NOMO-1 treated with DMSO at 0.1 percent for 48 hours (cell line): ENCODE results near the gene RBM48.
A peak's percentile ranks its signal among the peaks of the same experiment; 100 is the strongest.
"Not testable (repeated sequence)": the region's sequence is repeated elsewhere in the genome, so short reads cannot be mapped to it uniquely, and the experiment has no call there.

Experiments
- DNase-seq: peaks from one replicate; lab custom pipeline; 2025; ENCODE audit not compliant: unreplicated experiment; lab: John Stamatoyannopoulos, UW

The RBM48 gene

DNA sequence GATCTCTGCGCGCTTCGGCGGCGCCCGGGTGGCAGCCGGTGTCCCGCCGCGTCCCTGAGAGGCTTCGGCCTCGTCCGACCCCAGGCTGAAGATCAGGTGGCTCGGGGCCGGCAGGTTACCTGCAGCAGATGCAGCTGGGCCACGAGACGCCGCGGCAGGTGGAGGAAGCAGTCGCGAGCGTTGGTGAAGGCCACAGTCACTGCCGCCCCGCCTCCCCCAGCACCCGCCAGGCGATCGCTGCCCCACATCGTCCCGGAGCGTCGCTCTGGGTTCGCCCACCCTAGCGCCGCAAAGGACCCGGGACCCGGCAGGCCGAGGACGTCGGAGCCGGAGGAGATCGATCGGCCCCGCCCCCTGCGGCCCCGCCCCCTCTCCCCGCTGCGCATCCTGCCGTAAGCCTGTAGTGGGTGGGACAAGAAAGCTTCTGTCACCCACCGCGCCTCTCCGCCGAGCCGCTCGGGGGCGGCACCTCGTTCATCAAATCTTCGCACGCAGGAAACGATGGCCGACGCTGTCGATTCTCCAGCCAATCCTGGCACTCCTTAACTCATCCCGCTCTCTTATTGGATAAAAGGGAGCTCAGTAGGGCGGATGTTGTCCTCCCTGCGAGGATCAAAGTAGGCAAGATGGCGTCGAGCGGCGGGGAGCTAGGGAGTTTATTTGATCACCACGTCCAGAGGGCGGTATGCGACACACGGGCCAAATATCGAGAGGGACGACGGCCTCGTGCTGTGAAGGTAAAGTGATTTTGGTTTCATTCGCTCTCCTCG, at the start of gene RBM48, which contains the start of gene PEX1:
Gene RBM48 (plus strand): TSS at position 608 of the 770 bp plus-strand sequence. CDS start 19 bp downstream, at position 627.
Gene PEX1 (minus strand): TSS at position 333 of the 770 bp plus-strand sequence. CDS start 85 bp downstream, at position 248.
- DNase-seq: peak; percentile 100

DNA sequence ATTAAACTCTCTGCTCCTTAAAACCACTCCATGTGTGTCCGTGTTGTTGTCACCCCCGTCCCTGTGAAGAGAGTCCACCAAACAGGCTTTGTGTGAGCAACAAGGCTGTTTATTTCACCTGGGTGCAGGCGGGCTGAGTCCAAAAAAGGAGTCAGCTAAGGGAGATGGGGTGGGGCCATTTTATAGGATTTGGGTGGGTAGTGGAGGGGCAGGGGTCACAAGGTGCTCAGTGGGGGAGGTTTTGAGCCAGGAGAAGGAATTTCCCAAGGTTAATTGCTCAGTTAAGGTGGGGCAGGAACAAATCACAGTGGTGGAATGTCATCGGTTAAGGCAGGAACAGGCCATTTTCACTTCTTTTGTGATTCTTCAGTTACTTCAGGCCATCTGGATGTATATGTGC, 49.4 kb upstream of the RBM48 start:
- not testable (repeated sequence) for DNase-seq

DNA sequence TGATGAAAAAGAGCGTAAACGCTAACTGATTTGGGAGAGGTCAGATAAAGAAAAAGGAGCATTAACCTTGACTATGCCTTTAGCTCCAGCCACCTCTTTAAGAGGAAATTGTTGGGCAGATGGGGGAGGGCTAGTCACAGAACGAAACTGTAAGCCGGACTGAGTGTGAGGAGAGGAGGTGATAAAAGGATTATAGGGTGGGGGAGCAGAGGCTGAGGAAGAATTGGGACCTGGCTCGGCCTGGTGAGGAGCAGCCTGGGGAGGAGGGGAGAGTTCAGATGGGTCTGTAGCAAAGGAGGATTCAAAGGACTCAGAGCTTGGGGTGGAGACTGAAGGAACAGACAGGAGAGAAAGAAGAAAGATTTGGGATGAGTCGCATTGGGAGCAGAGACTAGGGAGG, 45.0 kb upstream of the RBM48 start:
- DNase-seq: not testable (repeated sequence)

DNA sequence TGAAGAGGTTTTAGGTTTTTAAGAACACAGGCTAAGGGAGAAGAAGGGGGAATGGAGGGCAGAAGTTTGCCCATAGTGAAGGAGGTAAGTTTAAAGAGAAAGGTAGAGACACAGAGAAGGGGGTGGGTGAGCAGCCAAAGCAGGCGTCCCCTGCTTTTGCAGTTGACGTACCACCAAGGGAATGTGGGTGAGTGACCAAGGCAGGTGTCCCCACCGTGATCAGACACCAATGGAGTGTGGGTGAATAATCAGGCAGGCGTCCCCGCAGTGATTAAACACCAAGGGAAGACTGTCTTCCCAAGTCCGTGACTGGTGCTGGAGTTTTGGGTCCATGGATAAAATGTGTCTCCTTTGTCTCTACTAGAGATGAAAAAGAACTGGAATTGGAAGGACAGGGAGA, 44.4 kb upstream of the RBM48 start:
- not testable (repeated sequence) for DNase-seq

DNA sequence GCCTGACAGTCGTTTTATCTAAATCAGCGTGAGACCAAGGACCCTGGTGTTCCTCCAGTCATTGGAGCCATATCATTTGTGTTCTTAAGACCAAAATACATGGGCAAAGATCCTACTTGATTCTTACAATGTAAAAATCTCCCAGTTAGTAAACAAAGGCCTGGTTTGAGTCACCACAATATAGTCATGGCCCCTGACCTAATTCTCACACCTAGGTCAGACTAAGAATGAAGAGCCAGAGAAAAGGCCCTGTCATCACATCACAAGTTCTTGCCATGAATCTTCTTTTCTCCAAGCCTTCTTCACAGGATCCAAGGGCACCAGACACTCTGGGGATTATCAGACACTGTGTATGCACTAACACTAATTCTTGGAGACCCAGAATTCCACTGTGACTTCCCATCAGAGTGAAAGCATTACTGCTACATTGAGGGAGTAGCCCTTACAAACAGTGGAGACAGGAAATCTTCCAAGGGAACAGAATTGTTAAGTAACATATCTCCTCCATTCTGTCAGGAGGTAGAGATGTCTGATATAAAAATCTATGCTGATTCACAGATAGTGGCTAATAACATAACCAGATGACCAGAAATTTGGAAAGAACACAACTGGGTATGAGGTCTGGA, 43.2 kb upstream of the RBM48 start:
- no peak for DNase-seq

DNA sequence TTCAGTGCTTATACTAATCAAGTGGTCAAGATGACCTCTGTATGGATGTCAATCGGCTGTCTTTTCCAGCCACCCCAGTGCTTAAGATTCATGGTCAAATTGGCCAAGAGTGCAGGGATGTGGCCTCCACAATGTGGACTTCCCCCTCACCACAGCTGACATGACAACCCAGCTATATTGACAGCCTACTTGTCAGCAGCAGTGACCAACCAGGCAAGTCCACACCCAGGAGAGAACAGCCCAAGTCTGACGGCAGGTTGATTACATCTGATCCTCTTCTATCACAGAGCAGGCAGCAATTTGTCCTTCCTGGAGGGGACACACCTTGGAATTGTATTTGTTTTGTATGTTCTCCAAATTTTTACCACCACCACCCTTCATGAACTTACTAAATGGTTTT, 42.6 kb upstream of the RBM48 start:
- DNase-seq: no peak

DNA sequence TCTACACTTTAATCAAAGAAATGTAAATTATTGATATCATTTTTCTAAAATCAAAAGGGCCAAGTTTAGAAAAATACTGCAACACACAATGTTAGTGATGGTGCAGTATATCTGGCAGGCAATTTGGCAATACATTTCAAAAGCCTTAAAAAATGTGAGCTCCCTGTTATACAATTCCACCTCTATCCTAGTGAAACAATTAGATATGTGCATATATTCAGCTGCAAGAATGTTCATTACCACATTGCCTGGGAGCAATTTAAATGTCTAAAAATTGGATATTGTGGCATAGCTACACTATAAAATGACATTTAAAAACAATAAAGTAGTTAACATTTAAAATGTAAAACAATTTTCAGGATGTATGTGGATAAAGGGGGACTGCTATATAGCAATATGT, 40.8 kb upstream of the RBM48 start:
- no peak for DNase-seq

DNA sequence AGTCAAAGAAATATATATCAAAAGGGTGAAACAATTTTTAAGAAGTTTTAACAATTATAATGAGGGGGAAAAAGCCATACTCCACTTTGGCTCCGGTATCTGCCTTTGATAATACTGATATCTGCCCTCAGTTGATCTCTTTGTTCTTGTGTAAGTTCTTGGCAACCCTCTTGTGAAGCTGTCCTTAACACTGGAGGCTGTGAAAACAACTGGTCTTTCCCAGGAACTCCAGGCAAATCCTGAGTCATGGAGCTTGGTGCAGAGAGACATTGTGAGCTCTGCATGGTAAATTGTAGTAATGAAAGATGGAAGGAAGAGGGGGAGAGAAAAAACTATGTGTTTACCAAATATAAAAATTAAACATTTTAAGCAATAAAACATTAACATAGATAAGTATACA, 39.0 kb upstream of the RBM48 start:
- DNase-seq: no peak

DNA sequence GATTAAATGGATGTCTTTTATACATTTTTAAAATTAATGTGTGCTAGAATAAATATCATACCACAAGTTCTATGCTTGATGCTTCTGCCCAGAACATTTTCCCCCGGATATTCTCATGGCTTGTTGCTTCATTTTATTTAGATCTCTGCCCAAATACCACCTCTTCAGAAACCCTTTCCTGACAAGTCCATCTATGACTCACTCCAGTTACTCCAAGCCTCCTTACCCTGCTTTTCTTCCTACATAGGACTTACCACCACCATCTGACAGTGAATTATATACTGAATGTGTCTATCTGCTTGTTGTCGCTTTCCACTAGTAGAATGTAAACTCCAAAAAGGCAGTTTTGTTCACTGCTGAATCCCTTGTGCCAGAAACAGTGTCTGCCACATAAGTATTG, 31.7 kb upstream of the RBM48 start:
- no peak for DNase-seq

DNA sequence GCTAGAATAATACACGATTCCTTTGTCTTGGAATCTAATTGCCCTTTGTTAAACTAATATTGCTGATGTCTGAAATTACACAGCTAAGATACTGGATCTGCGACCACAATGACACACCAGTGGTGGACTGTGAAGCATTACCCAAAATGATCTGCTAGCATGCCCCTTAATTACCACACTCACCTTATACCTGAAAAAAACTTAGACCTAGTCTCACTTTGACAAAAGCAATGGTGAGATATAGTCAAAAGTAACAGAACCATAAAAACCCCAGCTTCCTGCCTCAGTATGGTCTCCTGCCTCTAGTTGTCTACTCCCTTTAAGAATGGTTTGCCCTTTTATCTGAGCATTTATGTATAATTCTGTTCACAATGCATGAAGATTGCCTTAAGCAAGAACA, 30.0 kb upstream of the RBM48 start:
- no peak for DNase-seq

DNA sequence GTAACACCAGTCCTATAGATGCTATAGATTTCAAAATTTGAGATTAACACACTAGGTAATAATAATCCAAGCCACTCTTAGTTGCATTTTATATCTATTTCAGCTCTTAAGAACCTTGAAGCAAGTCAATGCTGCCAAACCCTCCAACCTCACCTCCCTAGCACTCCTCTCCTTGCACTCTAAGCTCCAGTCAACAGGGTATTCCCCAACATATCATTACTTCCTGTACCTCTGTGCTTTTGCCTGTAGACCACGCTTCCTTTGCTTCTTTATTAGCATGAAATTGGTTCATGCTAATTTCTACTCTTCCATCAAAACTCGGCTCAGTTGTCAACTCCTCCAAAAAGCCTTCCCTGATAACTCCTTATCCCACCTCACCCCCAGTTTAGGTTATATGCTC, 24.8 kb upstream of the RBM48 start:
- no peak for DNase-seq

DNA sequence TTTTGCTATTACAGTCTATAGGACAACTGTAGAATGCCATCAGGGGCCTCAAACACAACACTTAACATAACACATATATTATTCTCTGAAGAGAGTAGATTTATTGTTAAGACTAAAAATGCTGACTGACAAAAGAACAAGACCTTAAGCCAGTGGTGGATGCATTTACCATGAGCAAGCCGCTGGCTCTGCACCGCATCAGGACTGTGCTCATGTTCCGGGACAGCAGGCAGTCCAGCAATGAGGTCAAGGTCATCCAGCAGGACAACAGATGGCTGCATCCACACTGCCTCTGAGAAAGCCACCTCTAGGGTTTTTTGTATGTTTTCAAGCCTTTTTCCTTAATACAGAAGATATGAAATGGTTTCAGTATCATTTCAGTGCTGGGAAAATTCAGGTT, 24.0 kb upstream of the RBM48 start:
- DNase-seq: no peak

DNA sequence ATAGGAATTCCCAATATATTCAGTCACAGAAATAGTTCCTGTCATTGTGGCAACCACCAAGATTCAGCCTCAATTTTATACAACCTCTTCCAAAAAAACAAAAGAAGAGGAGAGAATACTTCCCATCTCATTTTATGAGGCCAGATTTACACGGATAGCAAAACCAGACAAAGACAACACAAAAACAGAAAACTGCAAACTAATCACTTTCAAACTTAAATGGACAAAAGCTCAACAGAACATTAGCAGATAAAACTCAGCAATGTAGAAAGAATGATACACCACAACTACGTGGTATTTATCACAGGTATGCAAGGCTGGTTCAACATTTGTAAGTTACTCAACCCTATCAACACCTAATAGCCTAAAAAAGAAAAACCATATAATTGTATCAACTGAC, 22.2 kb upstream of the RBM48 start:
- no peak for DNase-seq

DNA sequence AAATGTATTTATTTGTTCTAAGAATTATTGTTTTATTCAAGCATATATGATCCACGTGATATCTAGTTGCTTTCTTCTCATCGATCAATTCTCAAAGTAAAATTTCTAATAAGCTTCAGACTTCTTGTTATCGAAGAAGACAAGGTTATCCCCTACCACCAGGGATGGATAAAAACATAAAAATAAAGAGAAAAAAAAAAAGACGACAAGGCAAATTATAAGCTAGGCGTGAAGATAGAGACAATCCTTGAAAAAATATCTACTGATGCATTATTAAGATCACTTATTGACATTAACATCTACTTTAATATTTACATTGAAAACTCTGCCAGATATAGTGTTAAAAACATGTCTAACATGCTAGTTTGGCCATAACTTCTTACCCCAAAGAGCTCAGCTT, 19.6 kb upstream of the RBM48 start:
- DNase-seq: no peak

DNA sequence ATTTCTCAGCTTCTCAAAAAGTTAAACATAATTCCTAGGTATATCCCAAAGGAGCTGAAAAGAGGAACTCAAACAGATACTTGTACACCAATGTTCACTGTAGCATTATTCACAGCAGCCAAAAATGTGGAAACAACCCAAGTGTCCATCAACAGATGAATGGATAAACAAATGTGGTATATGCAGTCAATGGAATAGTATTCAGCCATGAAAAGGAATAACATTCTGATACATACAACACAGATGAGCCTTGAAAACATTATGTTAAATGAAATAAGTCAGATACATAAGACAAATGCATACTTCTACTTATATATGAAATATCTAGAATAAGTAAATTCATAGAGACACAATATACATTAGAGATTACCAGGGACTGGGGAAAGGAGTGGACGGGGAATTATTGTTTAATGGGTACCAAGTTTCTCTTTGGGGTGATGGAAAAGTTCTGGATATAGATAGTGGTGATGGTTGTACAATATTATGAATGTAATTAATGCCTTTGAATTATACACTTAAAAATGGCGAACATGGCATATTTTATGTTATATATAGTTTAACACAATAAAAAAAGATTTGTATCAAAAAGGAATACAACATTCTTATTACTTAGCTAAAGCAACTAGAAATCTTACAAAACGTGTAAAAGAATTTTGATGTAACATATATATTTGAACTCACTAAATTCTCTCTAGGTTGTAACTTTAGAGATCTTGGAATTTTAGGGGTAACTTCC, 15.3 kb upstream of the RBM48 start:
- no peak for DNase-seq

DNA sequence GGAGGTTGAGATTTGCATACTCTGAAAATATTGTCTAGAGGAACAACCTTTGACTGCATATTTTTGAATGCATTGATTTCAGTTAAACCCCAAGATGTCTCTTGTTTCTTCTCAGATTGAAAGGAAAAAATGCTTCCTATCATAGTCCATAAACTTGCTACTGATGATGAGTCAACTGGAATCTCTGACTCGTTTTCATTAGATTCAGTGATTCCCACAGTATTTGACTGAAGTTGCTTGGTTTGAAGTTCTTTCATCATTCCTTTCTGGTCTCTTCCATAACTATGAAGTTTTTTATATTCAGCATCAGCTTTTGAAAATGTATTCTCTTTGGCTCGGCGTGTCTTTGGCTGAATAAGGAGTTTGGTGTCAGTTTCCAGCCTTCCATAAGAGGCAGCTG, 11.0 kb upstream of the RBM48 start:
- no peak for DNase-seq

DNA sequence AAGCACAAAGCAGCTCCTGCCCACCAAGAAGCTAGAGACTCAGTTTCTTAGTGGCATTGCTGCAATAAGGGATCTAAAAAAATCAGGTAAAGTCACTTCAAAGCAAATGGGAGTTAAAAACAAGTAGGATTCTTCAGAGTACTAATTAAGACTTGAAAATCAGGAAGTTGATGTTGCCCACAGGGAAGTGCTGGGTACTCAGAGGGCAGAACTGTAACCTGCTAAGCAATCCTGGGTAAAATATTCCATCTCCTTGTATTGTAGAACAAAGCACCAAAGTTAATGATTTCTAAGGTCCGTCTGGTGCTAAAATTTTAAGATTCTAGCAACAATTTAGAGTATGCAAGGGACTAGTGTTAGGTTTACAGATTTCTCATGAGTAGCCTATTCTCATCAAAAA, 8.6 kb upstream of the RBM48 start:
- peak; percentile 57 for DNase-seq

DNA sequence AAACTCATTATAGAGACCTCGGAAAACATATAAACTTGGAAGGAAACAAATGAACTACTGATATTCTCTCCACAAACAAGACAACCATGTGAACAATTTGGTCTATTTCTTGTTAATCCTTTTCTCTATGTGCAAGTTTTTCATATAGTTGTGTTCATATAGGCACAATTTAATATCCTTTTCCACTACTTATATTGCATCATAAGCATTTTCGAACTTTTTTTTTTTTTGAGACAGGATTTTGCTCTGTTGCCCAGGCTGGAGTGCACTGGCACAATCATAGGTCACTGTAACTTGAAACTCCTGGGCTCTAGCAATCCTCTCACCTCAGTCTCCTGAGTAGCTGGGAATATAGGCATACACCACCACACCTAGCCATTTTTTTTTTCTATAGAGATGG, 5.5 kb upstream of the RBM48 start:
- no peak for DNase-seq

DNA sequence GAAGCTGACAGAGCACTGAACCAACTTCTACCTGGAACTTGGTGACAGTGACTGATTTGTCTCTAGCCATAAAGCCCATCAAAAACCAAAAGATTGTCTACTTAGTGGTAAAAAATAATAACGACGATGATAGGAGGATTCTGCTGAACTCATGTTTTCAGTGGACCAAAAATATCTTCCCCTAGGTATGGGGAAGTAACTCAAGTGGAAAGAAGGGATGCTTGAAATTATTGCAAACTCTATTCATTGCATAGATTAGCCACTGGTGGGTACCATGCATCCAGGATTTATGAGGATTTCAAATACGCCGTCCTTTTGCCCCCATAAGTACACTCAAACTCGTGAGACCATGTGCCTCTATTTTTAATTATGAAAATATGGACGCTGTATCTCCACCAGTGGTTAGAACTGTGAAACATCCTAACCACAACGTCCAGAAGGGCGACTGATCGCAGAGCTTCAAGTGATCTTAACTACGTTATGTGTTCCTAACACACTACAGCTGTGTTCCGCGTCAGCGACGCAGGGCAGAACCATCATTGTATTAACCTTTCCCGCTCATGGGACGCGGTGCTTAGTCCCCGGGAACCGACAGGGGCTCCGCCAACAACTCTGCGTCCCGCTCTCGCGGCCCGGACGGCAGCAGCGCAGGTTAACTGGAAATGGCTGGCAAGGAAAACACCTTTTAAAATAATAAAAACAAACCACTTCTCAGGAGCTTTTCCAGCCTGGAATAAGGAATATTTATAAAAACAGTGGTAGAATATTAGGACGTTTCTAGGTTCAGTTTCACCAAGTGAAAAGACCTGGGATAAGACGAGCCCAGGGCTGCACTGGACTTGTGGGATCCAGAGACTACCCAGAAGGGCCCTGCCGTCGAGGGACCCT, 1.1 kb upstream of the RBM48 start:
- DNase-seq: peak; percentile 80

DNA sequence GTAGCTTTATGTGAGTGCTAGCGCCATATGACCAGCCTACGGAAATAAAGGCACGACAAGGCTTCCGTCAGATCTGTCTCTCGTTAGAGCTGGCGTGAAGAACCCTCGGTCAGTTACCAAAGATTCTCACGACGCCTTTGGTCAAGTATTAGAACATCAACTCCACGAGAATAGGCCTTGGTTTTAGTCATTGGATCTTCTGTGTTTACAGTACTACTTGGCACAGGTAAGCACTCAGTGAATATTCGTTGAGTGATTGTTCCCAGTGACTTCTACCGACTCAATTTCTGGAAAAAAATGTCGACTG, 316 bp downstream of the RBM48 start:
- DNase-seq: no peak

DNA sequence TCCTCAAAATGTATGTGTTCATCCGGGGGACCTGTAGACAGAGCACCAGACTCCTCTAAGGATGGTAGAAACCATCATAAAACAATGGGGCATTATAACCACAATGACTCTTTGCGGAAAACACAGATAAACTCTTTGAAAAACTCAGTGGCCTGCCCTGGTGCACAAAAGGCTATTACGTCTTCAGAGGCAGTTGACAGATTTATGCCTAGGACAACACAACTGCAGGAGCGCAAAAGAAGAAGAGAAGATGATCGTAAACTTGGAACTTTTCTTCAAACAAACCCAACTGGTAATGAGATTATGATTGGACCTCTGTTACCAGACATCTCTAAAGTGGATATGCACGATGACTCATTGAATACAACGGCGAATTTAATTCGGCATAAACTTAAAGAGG, 6.0 kb downstream of the RBM48 start:
- no peak for DNase-seq
